A549 treated with Mapracorat at 1 μM for 4 hours (cell line): ENCODE measurements around the gene BEND7. TPM values are rescaled to one million over a fixed set of nuclear protein-coding genes. Genes with fewer than 3 reads are reported as not detected.

Experiments
- total RNA-seq: library from RNA; stranded (reverse); fragments of 200-300 nt; extraction: Qiagen RNA extraction; gene quantifications from 5 replicates; pipeline ENCODE4 v1.2.3, GENCODE V29; 2022

Gene BEND7
- 7.3 to 10.7 TPM (median 10.4 TPM) in 5 replicates for total RNA-seq

GRCh38 chr10:13528875-13529713 lies at the start of gene BEND7:
BEND7 (minus strand) TSS chr10:13529014; CDS start chr10:13528533, 481 bp downstream.

Other genes starting within 250 kb of the BEND7 start
- 29.5 to 32.3 TPM (median 30.8 TPM) in 5 replicates for gene PHYH, start 228.9 kb downstream of the BEND7 start, total RNA-seq
- 55.6 to 72.0 TPM (median 66.3 TPM) in 5 replicates for gene SEPHS1, start 180.7 kb downstream of the BEND7 start, total RNA-seq
- gene PRPF18, start 58.0 kb upstream of the BEND7 start, total RNA-seq, result 18.1 to 24.1 TPM (median 20.4 TPM) in 5 replicates